Activated CD4-positive, alpha-beta T cell treated with anti-CD3 and anti-CD28 coated beads for 36 hours (primary cell): Measurements from ENCODE around the gene SLX4IP. TPM values are rescaled to one million over a fixed set of nuclear protein-coding genes. Genes with fewer than 3 reads are reported as not detected.
"Not testable (repeated sequence)": the region's sequence is repeated elsewhere in the genome, so short reads cannot be mapped to it uniquely, and the experiment has no call there.

Source experiments
- ATAC-seq: fragments of 200-7000 bp; cut with Tn5 transposase; one replicate; pipeline ENCODE4 v1.10.0; 2021; ENCODE audit warnings: mild to moderate bottlenecking, moderate library complexity
- CTCF ChIA-PET: fragments of 350-600 bp; sonication (Branson Sonifier 250); formaldehyde crosslinking; loops from one replicate; lab custom pipeline; 2021; ENCODE audit warnings: antibody characterized with exemption; lab: Charles Lee
- POLR2A ChIA-PET: fragments of 350-600 bp; sonication (Branson Sonifier 250); formaldehyde crosslinking; loops from one replicate; lab custom pipeline; 2021; ENCODE audit warnings: antibody characterized with exemption, inconsistent platforms; lab: Charles Lee
- DNase-seq: peaks from one replicate; pipeline ENCODE4 v3.0.0-alpha.2; 2020
- H3K27ac Mint-ChIP-seq: one replicate; pipeline ENCODE4 v1.8.0; 2021; ENCODE audit warnings: mixed read lengths
- H3K27me3 Mint-ChIP-seq: one replicate; pipeline ENCODE4 v1.8.0; 2021; ENCODE audit warnings: mixed read lengths
- H3K36me3 Mint-ChIP-seq: one replicate; pipeline ENCODE4 v1.8.0; 2021; ENCODE audit warnings: low read depth, mixed read lengths
- H3K4me1 Mint-ChIP-seq: one replicate; pipeline ENCODE4 v1.8.0; 2021; ENCODE audit warnings: mixed read lengths
- H3K4me3 Mint-ChIP-seq: one replicate; pipeline ENCODE4 v1.8.0; 2021; ENCODE audit warnings: mild to moderate bottlenecking, moderate library complexity, mixed read lengths
- H3K9me3 Mint-ChIP-seq: one replicate; pipeline ENCODE4 v1.8.0; 2021; ENCODE audit warnings: low read depth, mixed read lengths
- intact Hi-C, 2 experiments: fragments of 100-400 bp; cut with DNase I in 1 of 2; cut with micrococcal nuclease in 1 of 2; formaldehyde crosslinking; loops; one replicate each; pipeline versions ENCODE4 v1.14.2 to v1.15.1; 2022 to 2024; cut with DNase I, micrococcal nuclease
- total RNA-seq, 2 experiments: library from RNA; stranded (reverse); gene quantifications; one replicate each; pipeline ENCODE4 v1.2.3, GENCODE V29; 2021

The SLX4IP gene
- 1 to 10 TPM; 7.4 to 7.8 TPM for total RNA-seq

DNA sequence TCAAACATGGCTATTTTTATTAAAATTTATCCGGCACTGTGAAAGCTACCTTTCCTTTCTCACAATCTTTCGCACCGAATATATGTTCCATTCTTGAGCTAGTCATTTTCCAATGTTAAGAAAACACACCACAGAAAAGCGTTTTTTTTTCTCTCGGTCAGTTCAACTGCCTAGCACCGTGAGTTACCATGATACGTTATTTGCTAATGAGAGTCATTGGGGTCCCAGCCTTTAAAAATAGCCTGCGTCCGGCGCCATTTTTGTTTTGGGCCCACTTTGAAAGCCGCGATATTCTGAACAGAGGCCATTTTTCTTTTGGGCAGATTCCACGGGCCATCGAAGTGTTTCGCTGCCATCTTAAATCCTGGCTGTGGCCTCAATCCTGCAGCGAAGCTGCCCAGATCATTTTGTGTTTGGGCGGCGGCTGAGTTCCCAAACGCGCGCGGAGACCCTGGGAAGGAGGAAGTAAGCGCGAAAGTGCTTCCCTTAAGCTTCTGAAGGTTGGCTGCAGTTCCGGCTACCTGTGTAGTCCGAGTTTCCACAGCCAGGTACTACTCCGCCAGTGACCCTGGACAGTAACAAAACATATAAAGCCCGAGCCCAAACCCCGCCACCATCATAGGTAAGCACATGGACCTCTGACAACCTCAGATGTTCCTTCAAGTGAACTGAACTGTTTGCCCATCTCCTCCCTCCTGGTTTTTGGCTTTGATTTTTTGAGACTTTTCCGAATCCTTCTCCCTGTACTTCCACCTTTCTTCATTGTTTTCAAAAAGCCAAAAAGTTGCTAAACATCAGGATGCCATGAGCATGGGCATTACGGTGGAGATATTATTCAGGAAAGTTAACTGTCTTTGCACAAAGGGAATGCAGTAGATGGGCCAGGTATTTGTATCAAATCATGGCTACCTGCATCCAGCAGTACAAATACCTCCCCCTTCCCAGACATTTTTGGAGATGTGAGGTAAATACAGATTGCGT lies at the start of gene SLX4IP:
TSS of gene SLX4IP (plus strand) at position 474 of the 981 bp plus-strand sequence. CDS start 22,900 bp downstream, outside the sequence.
- ATAC-seq, result peak; percentile 68
- POLR2A ChIA-PET, result interaction anchor here (0.6 to 0.7 kb wide), 2 partner anchors 19 to 96 kb away, joined by 5 to 8 read pairs; no protein-coding TSS in a partner anchor
- no peaks in the 10 kb centered on the region for H3K9me3 Mint-ChIP-seq
- H3K4me1 Mint-ChIP-seq, result peaks cover 39% of the 10 kb centered on the region
- H3K27ac Mint-ChIP-seq, result peak within 1 kb of the TSS; percentile 87
- peak within 1 kb of the TSS; percentile 78 for H3K4me3 Mint-ChIP-seq
- CTCF ChIA-PET, result interaction anchor here (1.1 to 3.5 kb wide), 9 partner anchors 8 to 1027 kb away, joined by 3 to 10 read pairs (median 3); partner anchors contain the start of gene JAG1
- DNase-seq, result peak; percentile 88
- H3K36me3 Mint-ChIP-seq, result peaks cover 13% of the 10 kb centered on the region
- no peaks in the 10 kb centered on the region for H3K27me3 Mint-ChIP-seq
- intact Hi-C loops, result loop anchor here (1.0 to 10.0 kb wide), 12 partner anchors 12 to 1460 kb away; partner anchors contain the start of genes SNAP25 (in 2 of the 2), ANKEF1 (in 1 of the 2) and JAG1 (in 1 of the 2)

GRCh38 chr20:10385850-10386544 lies 49.1 kb upstream of the SLX4IP start:
- CTCF ChIA-PET, result interaction anchor here (0.6 to 1.3 kb wide), 2 partner anchors 41 to 57 kb away, joined by 3 to 4 read pairs; no protein-coding TSS in a partner anchor
- no peaks in the 10 kb centered on the region for H3K4me1 Mint-ChIP-seq
- H3K36me3 Mint-ChIP-seq, result no peaks in the 10 kb centered on the region
- intact Hi-C loops, result no loop called here
- no peak overlapping the region for H3K27ac Mint-ChIP-seq
- ATAC-seq (peak; percentile 49), DNase-seq (no peak)
- POLR2A ChIA-PET, result no interaction called here
- H3K4me3 Mint-ChIP-seq, result no peak overlapping the region
- no peaks in the 10 kb centered on the region for H3K9me3 Mint-ChIP-seq
- H3K27me3 Mint-ChIP-seq, result peaks cover 4% of the 10 kb centered on the region

- ChIA-PET POLR2A (no interaction called here), CTCF (no interaction called here)
- intact Hi-C loops, result no loop called here
- DNase-seq (no peak), ATAC-seq (no peak)
- Mint-ChIP-seq H3K27me3 (peaks cover 6% of the 10 kb centered on the region), H3K4me1 (no peaks in the 10 kb centered on the region), H3K9me3 (no peaks in the 10 kb centered on the region), H3K27ac (no peak overlapping the region), H3K36me3 (no peaks in the 10 kb centered on the region), H3K4me3 (no peak overlapping the region)
These were observed 47.4 kb upstream of the SLX4IP start for GRCh38 chr20:10387686-10388085.

GRCh38 chr20:10388597-10388996 lies 46.5 kb upstream of the SLX4IP start:
- H3K4me3 Mint-ChIP-seq, result no peak overlapping the region
- no peaks in the 10 kb centered on the region for H3K36me3 Mint-ChIP-seq
- no peaks in the 10 kb centered on the region for H3K9me3 Mint-ChIP-seq
- DNase-seq, result no peak
- ChIA-PET POLR2A (no interaction called here), CTCF (no interaction called here)
- H3K4me1 Mint-ChIP-seq, result no peaks in the 10 kb centered on the region
- H3K27me3 Mint-ChIP-seq, result peaks cover 6% of the 10 kb centered on the region
- H3K27ac Mint-ChIP-seq, result no peak overlapping the region
- no peak for ATAC-seq
- intact Hi-C loops, result no loop called here

DNA sequence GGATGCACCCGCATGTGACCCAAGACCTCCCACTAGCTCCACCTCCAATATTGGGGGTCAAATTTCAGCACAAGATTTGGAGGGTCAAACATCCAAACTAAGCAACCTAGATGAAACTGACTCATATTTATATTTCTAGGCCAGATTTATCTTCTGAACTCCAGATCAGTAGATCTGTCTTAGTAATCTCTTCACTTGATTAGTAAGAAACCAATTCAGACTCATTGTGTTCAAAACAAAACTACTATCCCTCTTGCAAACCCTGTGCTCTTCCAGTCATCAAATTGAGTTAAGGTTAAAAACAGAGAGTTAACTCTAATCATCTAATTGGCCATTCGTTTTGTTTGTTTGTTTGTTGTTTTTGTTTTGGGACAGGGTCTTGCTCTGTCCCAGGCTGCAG lies 44.4 kb upstream of the SLX4IP start:
- no peaks in the 10 kb centered on the region for H3K36me3 Mint-ChIP-seq
- H3K27me3 Mint-ChIP-seq, result peaks cover 6% of the 10 kb centered on the region
- ChIA-PET CTCF (no interaction called here), POLR2A (interaction anchor here (0.7 kb wide), 1 partner anchor 131 kb away, joined by 3 read pairs; no protein-coding TSS in a partner anchor)
- no peak overlapping the region for H3K27ac Mint-ChIP-seq
- no peaks in the 10 kb centered on the region for H3K9me3 Mint-ChIP-seq
- intact Hi-C loops, result no loop called here
- no peak for DNase-seq
- no peak for ATAC-seq
- H3K4me3 Mint-ChIP-seq, result no peak overlapping the region
- H3K4me1 Mint-ChIP-seq, result no peaks in the 10 kb centered on the region

DNA sequence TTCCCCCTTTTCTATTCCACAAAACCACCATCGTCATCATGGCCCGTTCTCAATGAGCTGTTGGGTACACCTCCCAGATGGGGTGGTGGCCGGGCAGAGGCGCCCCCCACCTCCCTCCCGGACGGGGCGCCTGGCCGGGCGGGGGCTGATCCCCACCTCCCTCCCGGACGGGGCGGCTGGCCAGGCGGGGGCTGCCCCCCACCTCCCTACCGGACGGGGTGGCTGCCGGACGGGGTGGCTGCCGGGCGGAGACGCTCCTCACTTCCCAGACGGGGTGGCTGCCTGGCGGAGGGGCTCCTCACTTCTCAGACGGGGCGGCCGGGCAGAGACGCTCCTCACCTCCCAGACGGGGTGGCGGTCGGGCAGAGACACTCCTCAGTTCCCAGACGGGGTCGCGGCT lies 40.4 kb upstream of the SLX4IP start:
- CTCF ChIA-PET, H3K9me3 Mint-ChIP-seq, DNase-seq, ATAC-seq, H3K4me3 Mint-ChIP-seq, H3K27me3 Mint-ChIP-seq, POLR2A ChIA-PET, H3K27ac Mint-ChIP-seq, H3K4me1 Mint-ChIP-seq, intact Hi-C loops, H3K36me3 Mint-ChIP-seq: not testable (repeated sequence)

DNA sequence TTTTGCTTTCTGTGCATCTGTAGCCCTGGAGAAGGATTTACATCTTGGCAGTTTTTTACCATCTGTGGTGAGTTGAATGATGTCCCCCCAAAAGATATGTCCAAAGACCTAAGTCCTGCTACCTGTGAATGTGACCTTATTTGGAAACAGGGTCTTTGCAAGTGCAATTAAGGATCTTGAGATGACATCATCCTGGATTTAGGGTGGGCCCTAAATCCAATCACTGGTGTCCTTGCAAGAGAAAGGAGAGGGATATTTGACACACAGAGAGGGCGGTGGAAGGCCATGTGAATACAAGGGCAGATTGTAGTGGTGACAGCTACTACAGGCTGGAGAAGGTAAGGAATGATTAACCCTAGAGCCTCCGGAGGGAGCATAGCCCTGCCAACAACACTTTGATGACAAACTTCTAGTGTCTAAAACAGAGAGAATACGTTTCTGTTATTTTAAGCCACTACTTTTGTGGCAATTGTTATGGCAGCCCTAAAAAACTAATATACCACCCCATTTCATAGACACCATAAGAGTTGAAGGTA lies 36.2 kb upstream of the SLX4IP start:
- Mint-ChIP-seq H3K27me3 (no peaks in the 10 kb centered on the region), H3K9me3 (no peaks in the 10 kb centered on the region), H3K4me1 (peaks cover 6% of the 10 kb centered on the region), H3K4me3 (no peak overlapping the region), H3K36me3 (no peaks in the 10 kb centered on the region), H3K27ac (no peak overlapping the region)
- intact Hi-C loops, result no loop called here
- DNase-seq (no peak), ATAC-seq (no peak)
- ChIA-PET POLR2A (no interaction called here), CTCF (no interaction called here)

DNA sequence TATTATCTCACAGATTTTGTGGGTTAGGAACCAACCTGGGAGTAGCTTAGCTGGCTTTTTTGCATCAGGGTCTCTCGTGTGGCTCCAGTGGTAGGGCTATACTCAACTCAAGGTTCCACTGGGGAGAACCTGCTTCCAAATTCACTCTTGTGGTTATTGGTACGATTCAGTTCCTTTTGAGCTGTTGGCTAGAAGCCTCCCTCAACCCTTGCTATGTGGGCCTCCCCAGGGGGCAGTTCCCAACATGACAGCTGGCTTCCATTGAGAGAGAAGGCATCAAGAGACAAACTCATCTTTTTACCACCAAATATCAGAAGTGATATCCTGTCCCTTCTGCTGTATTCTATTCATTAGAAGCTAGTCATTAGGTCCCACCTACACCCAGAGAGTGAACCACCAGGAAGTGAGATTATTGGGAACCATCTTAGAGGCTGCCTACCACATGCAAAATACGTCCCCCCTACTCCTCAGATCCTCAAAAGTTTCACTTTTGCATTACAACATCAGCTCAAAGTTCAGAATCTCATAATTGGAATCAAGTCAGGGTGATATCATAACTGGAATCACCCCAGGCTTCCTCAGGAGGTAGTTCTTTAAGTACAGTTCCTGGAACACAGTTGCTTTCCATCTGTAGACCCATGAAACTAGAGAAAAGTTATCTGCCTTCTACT lies 32.0 kb upstream of the SLX4IP start:
- H3K4me3 Mint-ChIP-seq, result no peak overlapping the region
- H3K36me3 Mint-ChIP-seq, result peaks cover 4% of the 10 kb centered on the region

DNA sequence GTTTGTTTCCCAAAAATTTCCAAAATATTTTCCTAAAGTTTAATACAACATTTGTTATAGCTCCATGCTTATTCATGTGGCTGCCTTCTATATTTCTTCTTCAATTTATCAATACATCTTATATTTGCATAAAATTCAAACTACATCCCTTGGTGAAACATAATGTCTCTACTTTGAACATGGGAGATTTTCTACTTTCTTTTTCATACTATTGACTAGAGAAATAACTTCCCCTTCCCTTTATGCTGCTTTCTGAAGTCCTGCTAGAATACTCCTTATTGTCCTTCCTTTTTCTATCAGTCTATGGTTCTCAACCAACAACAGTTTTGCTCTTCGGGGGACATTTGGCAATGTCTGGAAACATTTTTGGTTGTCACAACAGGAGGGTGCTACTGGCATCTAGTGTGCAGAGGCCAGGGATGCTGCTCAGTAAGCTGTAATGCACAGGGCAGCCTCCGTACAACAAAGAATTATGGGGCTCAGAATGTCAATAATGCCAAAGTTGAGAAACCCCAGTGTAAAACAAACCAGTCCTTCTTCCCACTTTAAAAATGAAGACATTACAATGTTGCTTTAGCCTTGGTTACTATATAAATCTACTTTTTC lies 31.0 kb upstream of the SLX4IP start:
- Mint-ChIP-seq H3K27me3 (no peaks in the 10 kb centered on the region), H3K4me3 (no peak overlapping the region), H3K9me3 (no peaks in the 10 kb centered on the region), H3K27ac (no peak overlapping the region), H3K4me1 (peaks cover 6% of the 10 kb centered on the region), H3K36me3 (peaks cover 4% of the 10 kb centered on the region)
- DNase-seq (no peak), ATAC-seq (no peak)
- ChIA-PET CTCF (no interaction called here), POLR2A (no interaction called here)
- intact Hi-C loops, result no loop called here

More for the DNA sequence above, 32.0 kb upstream of the SLX4IP start:
- intact Hi-C loops, result no loop called here
- H3K9me3 Mint-ChIP-seq, result no peaks in the 10 kb centered on the region
- POLR2A ChIA-PET, result no interaction called here
- DNase-seq (no peak), ATAC-seq (peak; percentile 19)
- H3K27me3 Mint-ChIP-seq, result no peaks in the 10 kb centered on the region
- peaks cover 6% of the 10 kb centered on the region for H3K4me1 Mint-ChIP-seq
- H3K27ac Mint-ChIP-seq, result peak overlapping the region; percentile 21
- CTCF ChIA-PET, result interaction anchor here (1.0 to 1.1 kb wide), 2 partner anchors 8 to 11 kb away, joined by 4 to 5 read pairs; no protein-coding TSS in a partner anchor

- Mint-ChIP-seq H3K27me3 (no peaks in the 10 kb centered on the region), H3K4me1 (peaks cover 6% of the 10 kb centered on the region), H3K9me3 (no peaks in the 10 kb centered on the region), H3K36me3 (peaks cover 4% of the 10 kb centered on the region), H3K4me3 (no peak overlapping the region), H3K27ac (no peak overlapping the region)
- ATAC-seq, result no peak
- DNase-seq, result no peak
- intact Hi-C loops, result no loop called here
- POLR2A ChIA-PET, result no interaction called here
- CTCF ChIA-PET, result no interaction called here
These were observed 30.1 kb upstream of the SLX4IP start for GRCh38 chr20:10404959-10405530.
